GM19463 (cell line): ENCODE data around the gene HS6ST2.

Experiments
- ATAC-seq: cut with Tn5 transposase; IDR thresholded peaks from one replicate; pipeline ENCODE4 v1.9.1; 2021; ENCODE audit warnings: mild to moderate bottlenecking, moderate library complexity; ENCODE audit not compliant: unreplicated experiment

The HS6ST2 gene

DNA sequence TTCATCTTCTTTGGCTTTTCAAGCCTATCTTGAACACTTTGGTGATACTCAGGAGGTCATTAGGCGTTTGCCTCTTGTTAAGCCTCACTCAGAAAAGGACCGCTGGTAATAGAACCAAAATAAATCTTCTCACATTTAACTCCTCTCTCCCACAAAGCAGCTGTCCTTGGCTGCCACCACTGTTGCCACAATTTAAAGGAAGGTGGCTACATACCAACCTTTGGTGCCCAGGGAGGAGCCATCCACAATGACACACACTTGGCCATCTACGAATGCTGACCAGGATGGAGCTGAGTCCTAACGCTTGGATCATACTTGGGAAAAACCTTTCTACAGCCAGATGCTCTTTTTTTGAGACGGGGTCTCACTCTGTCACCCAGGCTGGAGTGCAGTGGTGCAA, 210.2 kb downstream of the HS6ST2 start:
- no peak for ATAC-seq

DNA sequence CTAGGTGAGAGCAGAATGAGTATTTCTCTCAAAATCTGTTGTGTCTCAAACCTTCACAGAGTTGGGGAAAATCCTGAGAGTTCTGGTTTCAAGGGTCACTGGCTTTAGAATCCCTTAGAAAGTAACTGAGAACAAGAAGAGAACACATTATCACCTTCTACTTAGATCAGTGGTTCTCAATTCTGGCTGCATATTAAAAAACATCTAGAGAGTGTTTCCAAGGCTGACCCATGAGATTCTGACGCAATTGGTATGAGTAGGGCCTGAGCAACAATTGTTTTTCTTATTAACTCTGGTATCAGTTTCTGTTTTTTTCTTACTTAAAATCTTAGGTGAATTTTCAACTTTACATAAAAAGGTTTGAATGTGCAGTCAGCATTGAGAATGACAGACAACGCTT, 212.8 kb downstream of the HS6ST2 start:
- no peak for ATAC-seq

DNA sequence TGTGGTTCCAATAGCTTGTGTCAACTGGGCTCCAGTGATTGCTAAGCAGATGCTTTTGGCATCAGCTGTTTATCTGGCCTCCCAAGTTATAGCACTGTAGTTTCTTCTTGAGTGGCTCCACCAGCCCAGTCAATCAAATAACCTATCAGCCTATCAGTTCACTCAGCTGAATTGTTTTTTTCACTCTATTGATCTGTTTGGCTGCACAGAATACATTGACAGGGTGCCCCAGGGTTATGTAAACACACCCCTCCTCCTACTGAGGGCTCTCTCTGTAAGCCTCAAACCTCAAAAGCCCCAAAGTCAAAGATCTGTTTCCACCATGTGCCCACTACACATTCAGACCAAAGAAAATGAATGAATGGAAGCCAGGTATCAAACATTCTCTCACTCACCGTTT, 214.0 kb downstream of the HS6ST2 start:
- no peak for ATAC-seq

DNA sequence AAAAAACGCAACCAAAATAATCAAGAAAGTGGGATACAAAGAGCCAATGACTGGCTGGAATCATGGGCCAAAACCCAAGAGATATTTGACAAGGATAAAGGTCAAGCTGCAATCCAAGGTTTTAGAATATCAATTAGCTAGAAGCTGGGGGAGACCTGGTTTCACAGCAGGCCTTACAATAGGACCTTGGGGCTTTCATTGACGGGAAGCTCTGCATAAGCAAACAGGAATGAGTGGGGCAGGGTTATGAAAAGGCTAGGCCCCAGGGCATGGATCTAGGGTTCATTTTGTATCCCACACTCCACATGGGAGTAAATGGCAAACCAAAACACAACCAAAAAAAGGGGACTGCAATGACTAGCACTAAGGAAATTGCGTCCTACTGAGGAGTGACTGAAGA, 215.3 kb downstream of the HS6ST2 start:
- ATAC-seq = no peak

DNA sequence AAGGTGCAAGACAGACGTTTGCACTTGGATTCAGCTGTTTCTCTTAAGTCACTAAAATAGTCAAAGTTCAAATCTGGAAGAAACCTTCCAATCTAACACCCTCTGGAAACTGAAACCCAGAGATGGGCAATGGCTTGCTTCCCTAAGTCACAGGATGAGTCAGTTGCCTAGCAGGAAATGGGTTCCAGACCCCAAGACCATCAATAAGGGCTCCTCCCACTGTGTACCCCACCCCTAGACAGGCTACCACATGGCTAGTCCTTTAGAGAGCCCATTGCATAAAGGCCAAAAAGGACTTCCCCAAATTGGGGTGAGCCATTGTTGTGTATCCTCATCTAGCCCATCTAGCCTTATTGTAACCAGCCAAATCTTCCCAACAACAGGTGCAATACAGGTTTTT, 216.2 kb downstream of the HS6ST2 start:
- no peak for ATAC-seq

DNA sequence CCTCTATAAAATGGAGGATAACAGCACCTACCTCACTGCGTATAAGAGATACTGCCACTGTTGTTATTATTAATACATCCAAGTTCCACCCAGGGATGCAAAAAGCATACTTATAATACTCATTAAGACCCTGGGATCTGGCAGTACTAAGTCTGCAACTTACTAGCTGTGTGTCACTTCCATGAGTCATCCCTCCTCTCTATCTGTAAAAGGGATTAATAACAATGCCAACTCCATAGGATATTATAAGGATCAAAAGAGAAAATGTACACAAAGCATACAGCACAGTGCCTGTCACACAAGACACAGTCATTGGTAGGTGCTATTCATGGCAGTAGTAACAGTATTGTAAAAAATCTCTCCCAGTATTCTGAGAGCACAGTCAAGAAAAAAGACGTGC, 216.7 kb downstream of the HS6ST2 start:
- no peak for ATAC-seq

DNA sequence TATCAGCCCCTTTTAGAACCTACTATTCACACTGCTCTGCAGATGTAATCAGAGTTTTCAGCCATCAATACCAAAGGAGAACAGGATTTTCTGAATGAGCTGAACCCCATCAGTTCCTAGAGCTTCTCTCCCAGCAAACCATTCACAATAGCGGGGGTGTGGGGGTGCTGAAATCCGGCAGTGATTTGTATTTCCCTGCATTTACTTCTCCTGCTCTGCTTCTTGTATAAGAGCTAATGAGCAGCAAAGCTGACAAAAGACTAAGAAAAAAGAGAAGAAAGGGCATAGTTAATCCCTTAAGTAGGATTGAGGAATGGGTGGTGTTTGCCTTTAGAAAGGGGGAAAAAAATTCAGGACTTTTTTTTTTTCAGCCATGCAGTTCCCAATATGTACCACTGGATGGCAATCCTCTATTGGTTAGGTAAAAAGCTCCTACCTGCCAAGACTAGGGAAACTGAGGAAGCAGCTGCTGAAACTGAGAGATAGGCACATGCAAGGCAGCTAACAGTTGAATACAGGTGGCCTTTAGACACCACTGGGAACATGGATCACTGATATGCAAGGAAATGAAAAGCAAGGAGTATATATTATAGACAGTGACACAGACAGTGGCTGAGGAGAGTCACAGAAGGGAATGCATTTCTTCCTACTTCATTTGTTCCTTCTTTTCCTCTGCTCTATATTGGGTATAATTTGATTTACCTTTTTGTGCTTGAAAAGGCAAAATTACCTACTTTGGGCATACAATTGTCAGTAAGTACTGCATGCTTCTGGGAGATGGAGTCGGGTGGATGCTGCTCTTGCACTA, 217.9 kb downstream of the HS6ST2 start:
- ATAC-seq = no peak

DNA sequence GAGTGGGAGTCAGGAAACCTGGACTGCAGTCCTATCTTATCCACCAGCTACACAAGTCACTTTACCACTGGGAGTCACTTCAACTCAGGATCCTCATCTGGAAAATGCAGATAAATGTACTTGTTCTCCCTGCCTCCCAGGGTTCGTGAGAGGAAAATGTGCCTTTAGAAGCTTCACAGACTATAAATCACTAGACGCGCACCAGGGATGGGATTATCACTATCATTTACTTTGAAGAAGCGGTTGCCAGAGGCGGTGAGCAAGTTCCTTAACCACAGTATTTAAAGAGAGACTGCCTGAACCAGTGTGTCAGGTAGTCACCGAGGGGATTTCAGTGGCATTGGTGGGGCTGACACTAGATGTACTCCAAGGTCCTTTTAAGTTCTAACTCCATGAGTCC, 219.5 kb downstream of the HS6ST2 start:
- no peak for ATAC-seq

DNA sequence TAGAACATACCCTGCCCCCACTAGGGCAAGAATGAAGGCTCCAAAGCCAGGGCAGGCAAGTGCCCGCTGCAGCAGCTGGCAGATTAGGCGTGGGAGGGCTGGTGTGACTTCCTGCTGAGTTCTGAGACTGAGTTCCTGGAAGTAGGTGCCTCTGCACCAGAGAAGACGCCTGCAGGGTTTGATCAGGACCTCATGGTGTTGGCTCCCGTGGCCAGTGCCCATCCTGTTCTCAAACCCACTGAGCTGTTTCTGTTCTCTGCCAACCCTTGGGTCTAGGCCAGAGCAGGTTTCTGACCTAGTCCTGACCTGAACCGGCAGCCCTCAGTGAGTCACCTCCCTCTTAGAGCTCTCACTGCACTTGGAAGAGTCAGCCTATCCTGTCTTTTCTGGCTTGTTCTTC, 220.7 kb downstream of the HS6ST2 start:
- ATAC-seq = peak; percentile 72

DNA sequence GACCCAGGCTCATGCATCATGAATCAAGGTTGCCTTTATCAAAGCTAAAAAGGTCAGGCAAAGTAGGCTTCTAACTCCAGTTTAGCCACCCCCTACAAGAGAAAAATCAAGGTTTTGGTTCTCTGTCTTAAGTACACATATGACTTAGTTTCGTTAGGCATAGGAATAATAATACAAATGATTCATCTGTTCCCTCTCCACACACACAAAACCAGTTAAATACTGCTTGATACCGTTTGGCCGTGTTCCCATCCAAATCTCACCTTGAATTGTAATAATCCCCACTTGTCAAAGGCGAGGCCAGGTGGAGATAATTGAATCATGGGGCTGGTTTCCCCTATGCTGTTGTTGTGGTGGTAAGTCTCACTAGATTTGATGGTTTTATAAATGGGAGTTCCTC, 226.2 kb downstream of the HS6ST2 start:
- no peak for ATAC-seq

DNA sequence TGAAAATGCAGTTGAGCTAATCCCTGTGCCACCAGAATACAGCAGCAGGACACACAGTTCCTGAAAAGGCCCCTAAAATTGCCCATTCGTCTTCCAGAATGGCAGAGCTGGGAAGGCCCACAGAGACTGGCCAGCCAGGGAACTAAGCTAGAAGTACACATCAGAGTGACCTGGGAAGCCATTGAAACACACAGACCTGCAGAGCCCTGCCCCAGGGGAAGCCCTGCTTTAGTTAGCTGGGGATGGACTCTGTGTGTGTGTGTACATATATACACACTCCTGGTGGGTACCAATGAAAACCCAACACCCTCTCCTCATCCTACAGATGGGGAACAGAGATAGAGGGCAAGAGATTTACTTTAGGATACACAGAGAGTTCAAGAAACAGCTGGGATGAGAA, 227.7 kb downstream of the HS6ST2 start:
- ATAC-seq = no peak

DNA sequence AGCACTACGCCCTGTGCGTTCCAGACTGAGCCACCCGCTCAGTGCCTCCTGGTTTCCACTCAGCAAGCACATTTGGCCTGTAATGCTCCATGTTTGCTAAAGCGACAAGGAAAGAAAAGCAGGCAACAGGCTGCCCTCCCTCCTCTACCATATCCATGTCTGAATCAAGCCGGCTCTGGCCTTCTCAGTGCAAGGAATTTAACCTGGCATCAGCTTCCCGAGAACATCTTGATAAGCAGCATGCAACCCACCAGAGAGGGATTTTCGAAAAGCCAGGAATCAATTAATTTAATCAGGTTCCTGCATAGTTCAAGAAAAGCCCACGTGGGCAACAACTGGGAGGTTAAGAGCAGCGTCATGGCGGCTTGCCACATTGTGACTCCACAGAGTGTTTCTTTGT, 228.2 kb downstream of the HS6ST2 start:
- no peak for ATAC-seq

DNA sequence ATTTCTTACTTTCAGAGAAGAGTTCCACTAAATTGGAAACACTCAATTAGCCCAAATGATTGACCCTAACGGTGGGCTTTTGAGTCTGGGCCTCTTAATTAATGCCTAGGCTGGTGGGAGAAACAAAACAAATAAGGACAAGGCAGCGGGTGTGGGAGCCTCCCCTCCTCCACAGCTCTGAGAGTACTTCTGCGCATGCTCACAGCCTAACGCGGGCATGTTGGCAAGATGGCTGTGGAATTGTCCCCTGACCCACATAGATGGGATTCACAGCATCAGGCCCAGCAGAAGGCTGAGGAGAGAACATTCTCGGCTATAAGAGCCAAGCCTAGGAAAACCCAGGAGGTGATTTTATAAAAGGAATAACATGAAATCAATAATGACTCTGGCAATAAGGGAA, 230.1 kb downstream of the HS6ST2 start:
- ATAC-seq = no peak

DNA sequence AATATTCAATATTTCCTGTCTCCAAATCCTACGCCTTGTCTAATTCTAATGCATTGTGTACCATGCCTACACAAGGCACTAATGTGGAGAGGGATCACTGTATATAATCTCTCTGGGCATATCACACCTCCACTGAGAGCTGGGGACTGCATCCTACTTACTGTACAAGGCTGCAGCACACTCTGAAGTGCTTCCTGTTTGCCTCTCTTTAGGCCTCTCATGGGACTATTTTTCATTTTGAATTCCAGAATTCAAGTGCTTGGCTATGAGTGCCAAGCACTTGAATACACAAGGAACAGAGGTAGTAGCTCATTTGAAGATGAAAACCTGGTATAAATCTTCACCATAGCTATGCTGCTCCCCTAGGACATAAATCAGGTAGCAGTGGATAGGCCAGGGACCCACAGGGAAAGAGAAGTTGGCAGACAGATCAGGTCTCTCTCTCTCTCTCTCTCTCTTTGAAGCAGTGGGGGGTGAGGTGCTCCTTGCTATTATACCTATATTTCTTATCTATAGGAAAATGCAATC, 239.9 kb downstream of the HS6ST2 start:
- no peak for ATAC-seq

DNA sequence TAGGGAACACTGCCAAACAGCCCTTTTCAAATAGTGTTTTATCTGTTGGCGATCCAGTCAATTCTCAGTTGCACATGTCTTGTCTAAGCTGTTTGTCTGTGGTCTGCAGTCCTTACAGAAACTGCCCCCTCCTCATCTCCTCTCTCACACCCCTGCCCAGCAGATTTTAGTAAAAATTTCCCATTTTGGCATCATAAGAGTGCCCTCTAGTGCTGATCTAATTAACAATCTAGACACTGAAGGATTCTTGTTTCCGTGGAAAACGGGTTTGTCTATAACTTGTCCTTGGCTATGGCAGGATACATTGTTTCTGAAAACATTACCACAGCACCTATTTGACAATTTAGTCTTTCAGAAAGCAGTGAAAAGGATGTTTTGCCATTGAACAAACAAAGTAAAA, 242.4 kb downstream of the HS6ST2 start:
- no peak for ATAC-seq

DNA sequence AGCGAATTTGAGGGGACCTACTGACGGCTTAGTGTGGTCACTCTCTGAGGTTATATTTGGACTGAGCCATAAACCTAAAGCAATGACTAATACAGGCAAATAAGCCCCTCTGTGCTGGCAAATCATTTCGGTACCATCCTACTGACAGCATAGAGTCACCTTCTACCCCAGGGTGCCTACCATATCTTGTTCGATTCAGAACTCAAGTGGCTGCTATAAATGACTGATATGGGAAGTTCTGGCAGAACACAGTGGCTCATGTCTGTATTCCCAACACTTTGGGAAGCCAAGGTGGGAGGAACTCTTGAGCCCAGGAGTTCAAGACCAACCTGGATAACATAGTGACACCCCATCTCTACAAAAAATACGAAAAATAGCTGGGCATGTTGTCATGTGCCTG, 243.5 kb downstream of the HS6ST2 start:
- no peak for ATAC-seq

DNA sequence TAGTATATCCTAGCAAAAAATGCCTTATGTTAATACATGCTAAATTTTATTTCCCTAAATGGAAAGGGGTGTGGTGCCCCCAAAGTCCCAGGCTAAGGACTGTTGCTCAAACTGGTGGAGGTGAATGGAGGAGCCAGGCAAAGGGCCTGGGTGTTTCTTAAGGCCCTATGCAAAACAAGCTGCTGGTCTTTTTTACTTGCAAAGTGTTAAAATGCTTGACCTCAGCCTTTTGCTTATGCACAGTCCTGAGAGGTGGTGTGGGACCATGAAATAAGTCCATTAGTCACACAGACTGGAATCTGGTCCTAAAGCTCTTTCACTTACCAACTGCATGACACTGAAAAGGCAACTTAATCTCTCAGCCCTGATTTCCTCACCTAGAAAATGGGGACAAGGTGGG, 246.1 kb downstream of the HS6ST2 start:
- no peak for ATAC-seq

DNA sequence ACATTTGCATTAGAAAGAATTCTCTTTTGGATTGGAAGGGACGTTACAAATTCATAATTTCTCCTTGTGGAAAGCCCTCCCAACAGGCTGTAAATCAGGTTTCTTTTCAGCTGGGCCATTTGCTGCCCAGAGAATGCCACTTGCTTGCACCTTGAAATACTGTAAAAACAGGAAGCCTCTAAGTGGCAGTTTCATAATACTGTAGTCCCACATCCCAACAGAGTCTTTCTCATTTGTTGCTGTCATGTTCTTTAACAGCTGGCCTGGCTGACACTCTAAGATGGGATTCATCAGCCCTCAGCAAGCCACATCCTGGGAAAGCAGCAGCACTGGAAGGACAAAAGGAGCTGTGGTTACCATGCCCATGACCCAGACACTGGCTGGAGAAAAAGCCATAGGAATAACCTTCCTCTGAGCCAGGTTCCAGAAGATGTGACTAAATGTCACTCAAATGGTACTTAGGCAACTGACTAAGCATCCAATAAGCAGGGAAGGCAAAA, 247.7 kb downstream of the HS6ST2 start:
- no peak for ATAC-seq

DNA sequence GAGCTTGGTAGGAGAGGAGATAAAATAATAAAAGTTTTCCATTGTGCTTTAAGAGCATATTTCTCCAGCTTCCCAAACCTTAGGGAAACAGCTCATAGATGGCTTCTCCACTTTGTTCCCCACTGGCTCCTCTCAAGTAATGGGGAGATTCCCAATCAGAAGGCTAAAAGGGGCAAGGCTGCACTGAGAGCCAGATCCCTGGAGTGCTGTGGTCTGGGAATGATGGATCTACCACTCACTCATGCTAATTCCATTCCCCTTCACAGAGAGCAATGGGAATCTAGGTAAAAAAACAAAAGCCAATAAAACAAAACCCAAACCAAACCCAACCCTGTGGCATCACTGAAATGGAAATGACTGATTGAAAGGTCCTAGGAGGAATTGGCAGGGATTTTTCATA, 249.9 kb downstream of the HS6ST2 start:
- no peak for ATAC-seq

DNA sequence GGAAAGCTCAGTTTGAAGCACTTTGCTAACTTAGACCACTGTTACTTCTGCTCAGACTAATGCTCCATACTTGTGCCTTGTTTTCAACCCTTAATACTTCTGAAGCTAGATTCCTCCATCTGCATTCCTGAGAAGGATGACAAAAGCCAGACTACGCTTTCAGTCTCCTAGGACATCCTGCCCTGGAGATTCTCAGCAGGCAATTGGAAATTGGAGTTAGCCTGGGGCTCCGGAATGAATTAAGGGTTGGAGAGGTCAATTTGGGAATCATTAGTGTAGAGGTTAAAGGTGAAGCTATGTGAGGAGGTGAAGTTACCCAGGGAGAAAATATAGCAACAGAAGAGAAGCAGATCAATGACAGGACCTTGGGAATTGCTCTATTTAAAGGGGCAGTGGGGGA, 253.7 kb downstream of the HS6ST2 start:
- ATAC-seq = no peak

DNA sequence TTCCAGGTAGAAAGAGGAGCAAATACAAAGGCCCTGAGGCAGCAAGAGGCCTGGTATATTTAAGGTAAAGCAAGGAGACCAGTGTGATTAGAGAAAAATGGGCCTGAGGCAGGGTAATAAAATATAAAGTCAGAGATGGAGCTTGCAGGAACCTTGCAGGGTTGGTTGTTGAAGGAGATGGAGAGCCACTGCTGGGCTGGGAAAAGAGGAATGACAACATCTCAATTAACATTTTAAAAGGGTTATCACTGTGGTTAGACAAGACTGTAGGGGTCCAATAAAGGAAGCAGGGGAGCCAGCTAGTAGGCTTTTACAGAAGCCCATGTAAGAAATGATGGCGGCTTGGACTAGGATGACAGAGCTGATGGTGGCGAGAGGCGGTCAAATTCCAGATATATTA, 264.0 kb downstream of the HS6ST2 start:
- ATAC-seq = no peak

DNA sequence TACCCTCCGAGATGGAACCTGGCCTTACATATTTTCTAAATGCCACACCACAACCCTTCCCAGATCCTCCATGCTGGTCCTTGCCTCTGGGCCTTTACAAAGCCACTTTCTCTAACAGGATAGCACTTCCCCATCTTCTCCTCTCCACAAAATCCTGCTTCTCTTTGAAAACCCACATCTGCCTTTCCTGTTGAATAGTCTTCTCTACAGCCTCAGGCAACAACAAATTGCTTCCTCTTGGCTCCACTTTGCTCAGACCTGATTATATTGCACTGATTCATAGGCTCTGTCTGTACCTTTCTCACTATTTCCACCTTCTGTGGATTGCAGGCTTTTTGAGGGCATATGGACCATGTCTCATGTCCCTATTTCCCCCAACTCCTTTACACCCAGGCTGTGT, 265.9 kb downstream of the HS6ST2 start:
- no peak for ATAC-seq

DNA sequence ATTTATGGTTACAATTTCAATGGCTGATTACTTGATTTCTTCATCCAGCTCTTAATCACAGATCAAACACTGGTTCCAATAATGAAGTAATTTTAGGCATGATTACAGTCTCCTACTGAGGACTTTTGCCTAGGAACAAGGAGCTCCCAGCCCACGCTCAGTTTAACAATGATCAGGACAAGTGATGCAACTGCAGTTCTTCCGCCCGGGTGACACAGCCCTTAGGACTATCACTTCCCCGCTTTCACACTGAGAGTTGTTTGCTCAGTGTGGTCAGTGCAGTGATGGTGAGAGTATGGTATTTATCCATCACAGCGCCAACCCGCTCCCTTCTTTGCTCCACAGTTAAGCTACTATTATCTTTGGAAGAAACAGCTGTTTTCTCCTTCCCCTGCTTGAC, 266.4 kb downstream of the HS6ST2 start:
- ATAC-seq = no peak
